ENCODE measurements around the gene CCDC51. TPM values are rescaled to one million over a fixed set of nuclear protein-coding genes. Genes with fewer than 3 reads are reported as not detected.

Gene CCDC51
- polyA plus RNA-seq, 1 donor from 2014 or later: 27.2 TPM

GRCh38 chr3:48446425-48447193 lies 6.7 kb upstream of the CCDC51 start, which contains the start of gene ATRIP:
Gene ATRIP, plus strand, starts transcription at chr3:48446737. Its CDS starts 109 bp downstream, at chr3:48446846.
- Histone ChIP-seq H3F3A (ENCODE audit: insufficient read depth, low read length, poor library complexity, severe bottlenecking) (no peaks in the 10 kb centered on the region), H3K4me2 (ENCODE audit: low read length) (peak within 1 kb of the TSS; percentile 96), H3K4me3 (ENCODE audit: low read length) (peak within 1 kb of the TSS; percentile 97), H3K27ac (ENCODE audit: low read length) (peak within 1 kb of the TSS; percentile 78), H3K36me3 (ENCODE audit: insufficient read depth, low read length) (no peaks in the 10 kb centered on the region), H3K9me3 (ENCODE audit: low read length) (no peaks in the 10 kb centered on the region), H3K9ac (ENCODE audit: low read length) (peak within 1 kb of the TSS; percentile 90), H4K20me1 (ENCODE audit: insufficient read depth) (no peaks in the 10 kb centered on the region), H3K9me2 (ENCODE audit: insufficient read depth, low read length) (no peaks in the 10 kb centered on the region), H2AFZ (ENCODE audit: low read depth, low read length) (peak within 1 kb of the TSS; percentile 90), H3K27me3 (ENCODE audit: insufficient read depth, low read depth, low read length) (no peaks in the 10 kb centered on the region), H3K79me2 (replicated peaks; ENCODE audit: insufficient read depth, low read length) (peaks cover 21% of the 10 kb centered on the region)
- TF ChIP-seq CTCF (IDR thresholded peaks at IDR 0.05; ENCODE audit: poor library complexity, severe bottlenecking) (no peak), RAD21 (conservative IDR thresholded peaks at IDR 0.05) (no peak), POLR2AphosphoS5 (IDR thresholded peaks at IDR 0.05) (peak; percentile 92), TAF1 (IDR thresholded peaks at IDR 0.05; ENCODE audit: low read depth) (peak; percentile 76), EP300 (conservative IDR thresholded peaks at IDR 0.05; ENCODE audit: poor library complexity, severe bottlenecking) (no peak), REST (IDR thresholded peaks at IDR 0.05; ENCODE audit: borderline replicate concordance) (peak; percentile 73), EZH2 (IDR thresholded peaks at IDR 0.05; ENCODE audit: borderline replicate concordance, insufficient read depth, low read length, poor library complexity, severe bottlenecking) (no peak), MXI1 (conservative IDR thresholded peaks at IDR 0.05; ENCODE audit: poor library complexity, severe bottlenecking) (peak; percentile 95)

- H3K27me3 ChIP-seq (ENCODE audit: insufficient read depth, low read depth, low read length): no peaks in the 10 kb centered on the region
- no peaks in the 10 kb centered on the region for H3F3A ChIP-seq (ENCODE audit: insufficient read depth, low read length, poor library complexity, severe bottlenecking)
- H3K9me2 ChIP-seq (ENCODE audit: insufficient read depth, low read length): no peaks in the 10 kb centered on the region
- H3K4me2 ChIP-seq (ENCODE audit: low read length): peak overlapping the region; percentile 86
- peak overlapping the region; percentile 90 for H3K9ac ChIP-seq (ENCODE audit: low read length)
- peak overlapping the region; percentile 97 for H3K4me3 ChIP-seq (ENCODE audit: low read length)
- H3K79me2 ChIP-seq (replicated peaks; ENCODE audit: insufficient read depth, low read length): peaks cover 26% of the 10 kb centered on the region
- H4K20me1 ChIP-seq (ENCODE audit: insufficient read depth): no peaks in the 10 kb centered on the region
- no peaks in the 10 kb centered on the region for H3K9me3 ChIP-seq (ENCODE audit: low read length)
- H3K36me3 ChIP-seq (ENCODE audit: insufficient read depth, low read length): no peaks in the 10 kb centered on the region
- H2AFZ ChIP-seq (ENCODE audit: low read depth, low read length): peak overlapping the region; percentile 90
- no peak for TF ChIP-seq REST (IDR thresholded peaks at IDR 0.05; ENCODE audit: borderline replicate concordance)
- no peak for TF ChIP-seq POLR2AphosphoS5 (IDR thresholded peaks at IDR 0.05)
- no peak for TF ChIP-seq MXI1 (conservative IDR thresholded peaks at IDR 0.05; ENCODE audit: poor library complexity, severe bottlenecking)
- no peak for TF ChIP-seq CTCF (IDR thresholded peaks at IDR 0.05; ENCODE audit: poor library complexity, severe bottlenecking)
- no peak for TF ChIP-seq TAF1 (IDR thresholded peaks at IDR 0.05; ENCODE audit: low read depth)
- H3K27ac ChIP-seq (ENCODE audit: low read length): peak overlapping the region; percentile 78
Measured at GRCh38 chr3:48446043-48446424, 6.1 kb upstream of the CCDC51 start.
